ENCODE measurements around the gene TTC24.

TTC24 gene

GRCh38 chr1:156618853-156619581 lies 39.5 kb downstream of the TTC24 start, which contains the start of gene HAPLN2:
TSS of gene HAPLN2 (plus strand) at chr1:156619415. CDS start at chr1:156623491, 4,076 bp downstream.
- ChIA-PET POLR2A (interaction anchor here (1.2 to 2.2 kb wide), 5 partner anchors 24 to 110 kb away, joined by 3 to 11 read pairs (median 4); partner anchors contain the start of genes ISG20L2, METTL25B and NAXE), CTCF (interaction anchor here (0.6 to 3.0 kb wide), 19 partner anchors 8 to 1375 kb away, joined by 3 to 13 read pairs (median 4); partner anchors contain the start of gene CRABP2)
- no peak for TF ChIP-seq NFRKB (IDR thresholded peaks at IDR 0.05)
- TF ChIP-seq LEF1 (IDR thresholded peaks at IDR 0.05; ENCODE audit: borderline replicate concordance): no peak
- no peak for TF ChIP-seq BHLHE40 (IDR thresholded peaks at IDR 0.05; ENCODE audit: borderline replicate concordance)
- no peak for TF ChIP-seq L3MBTL2 (conservative IDR thresholded peaks at IDR 0.05)
- TF ChIP-seq PKNOX1 (IDR thresholded peaks at IDR 0.05): no peak
- TF ChIP-seq FOXM1 (IDR thresholded peaks at IDR 0.05; ENCODE audit: borderline replicate concordance): no peak
- no peak for TF ChIP-seq SP1 (IDR thresholded peaks at IDR 0.05)
- no peak for TF ChIP-seq ELF4 (IDR thresholded peaks at IDR 0.05)
- TF ChIP-seq ARNT (IDR thresholded peaks at IDR 0.05): no peak
- no peak for TF ChIP-seq FOXK2 (IDR thresholded peaks at IDR 0.05)
- TF ChIP-seq CTBP1 (IDR thresholded peaks at IDR 0.05; ENCODE audit: borderline replicate concordance): no peak
- no peak for TF ChIP-seq FOXA1 (IDR thresholded peaks at IDR 0.05)
- no peak for TF ChIP-seq TARDBP (IDR thresholded peaks at IDR 0.05)
- no peak for TF ChIP-seq ZNF384 (IDR thresholded peaks at IDR 0.05)
- peak; percentile 66 for DNase-seq (ENCODE audit: extremely low spot score)

- ChIA-PET CTCF (interaction anchor here (0.6 to 3.0 kb wide), 16 partner anchors 8 to 1376 kb away, joined by 3 to 13 read pairs (median 4); partner anchors contain the start of genes CRABP2 and NAXE), POLR2A (interaction anchor here (1.0 to 2.2 kb wide), 7 partner anchors 19 to 109 kb away, joined by 3 to 11 read pairs (median 4); partner anchors contain the start of genes GPATCH4, ISG20L2, METTL25B and NAXE)
- TF ChIP-seq BHLHE40 (IDR thresholded peaks at IDR 0.05; ENCODE audit: borderline replicate concordance) (no peak), FOXA1 (IDR thresholded peaks at IDR 0.05) (no peak), TARDBP (IDR thresholded peaks at IDR 0.05) (no peak), FOXM1 (IDR thresholded peaks at IDR 0.05; ENCODE audit: borderline replicate concordance) (no peak), LEF1 (IDR thresholded peaks at IDR 0.05; ENCODE audit: borderline replicate concordance) (no peak), ARNT (IDR thresholded peaks at IDR 0.05) (no peak), CTBP1 (IDR thresholded peaks at IDR 0.05; ENCODE audit: borderline replicate concordance) (no peak), HDGF (IDR thresholded peaks at IDR 0.05; ENCODE audit: borderline replicate concordance) (no peak), SUZ12 (IDR thresholded peaks at IDR 0.05) (no peak), ZNF384 (IDR thresholded peaks at IDR 0.05) (no peak), FOXK2 (IDR thresholded peaks at IDR 0.05) (no peak), SP1 (IDR thresholded peaks at IDR 0.05) (no peak), NFRKB (IDR thresholded peaks at IDR 0.05) (no peak), ELF4 (IDR thresholded peaks at IDR 0.05) (no peak), L3MBTL2 (conservative IDR thresholded peaks at IDR 0.05) (no peak)
- DNase-seq (ENCODE audit: extremely low spot score): no peak
Observed at GRCh38 chr1:156619582-156619955, 40.0 kb downstream of the TTC24 start.

GRCh38 chr1:156622581-156623297 lies 43.2 kb downstream of the TTC24 start:
- ChIA-PET POLR2A (interaction anchor here (2.2 to 4.2 kb wide), 3 partner anchors 30 to 121 kb away, joined by 10 to 33 read pairs (median 25); partner anchors contain the start of genes MEF2D and NAXE), CTCF (interaction anchor here (0.5 to 6.5 kb wide), 5 partner anchors 31 to 169 kb away, joined by 3 to 97 read pairs (median 10); partner anchors contain the start of gene NAXE)
- no peak for TF ChIP-seq CTBP1 (IDR thresholded peaks at IDR 0.05; ENCODE audit: borderline replicate concordance)
- no peak for TF ChIP-seq FOXK2 (IDR thresholded peaks at IDR 0.05)
- TF ChIP-seq ARNT (IDR thresholded peaks at IDR 0.05): no peak
- TF ChIP-seq ZNF384 (IDR thresholded peaks at IDR 0.05): no peak
- no peak for DNase-seq (ENCODE audit: extremely low spot score)

GRCh38 chr1:156623946-156624813 lies 44.7 kb downstream of the TTC24 start:
- TF ChIP-seq BHLHE40 (IDR thresholded peaks at IDR 0.05; ENCODE audit: borderline replicate concordance): no peak
- TF ChIP-seq HDGF (IDR thresholded peaks at IDR 0.05; ENCODE audit: borderline replicate concordance): 0 out of 2 replicates have a peak, but pooled peaks have one; percentile 39
- TF ChIP-seq NFRKB (IDR thresholded peaks at IDR 0.05): no peak
- no peak for TF ChIP-seq ARNT (IDR thresholded peaks at IDR 0.05)
- no peak for TF ChIP-seq ZNF384 (IDR thresholded peaks at IDR 0.05)
- TF ChIP-seq PKNOX1 (IDR thresholded peaks at IDR 0.05): no peak
- no peak for TF ChIP-seq SUZ12 (IDR thresholded peaks at IDR 0.05)
- no peak for TF ChIP-seq FOXA1 (IDR thresholded peaks at IDR 0.05)
- TF ChIP-seq SP1 (IDR thresholded peaks at IDR 0.05): no peak
- TF ChIP-seq L3MBTL2 (conservative IDR thresholded peaks at IDR 0.05): peak; percentile 94
- TF ChIP-seq FOXM1 (IDR thresholded peaks at IDR 0.05; ENCODE audit: borderline replicate concordance): no peak
- TF ChIP-seq CTBP1 (IDR thresholded peaks at IDR 0.05; ENCODE audit: borderline replicate concordance): no peak
- TF ChIP-seq TARDBP (IDR thresholded peaks at IDR 0.05): no peak
- CTCF ChIA-PET: interaction anchor here (0.6 to 6.5 kb wide), 28 partner anchors 8 to 450 kb away, joined by 3 to 97 read pairs (median 4); partner anchors contain the start of genes BCAN, CRABP2, LRRC71 and NAXE
- peak; percentile 85 for DNase-seq (ENCODE audit: extremely low spot score)
- POLR2A ChIA-PET: interaction anchor here (0.6 to 4.2 kb wide), 28 partner anchors 8 to 167 kb away, joined by 3 to 33 read pairs (median 4); partner anchors contain the start of genes BCAN, IQGAP3, ISG20L2 and MEF2D

Measured in HEK293T (cell line).